HG02588 (cell line): ENCODE measurements around the gene SPPL2C.

Source experiments
- ATAC-seq: cut with Tn5 transposase; IDR thresholded peaks from one replicate; pipeline ENCODE4 v1.9.1; 2021; ENCODE audit warnings: mild to moderate bottlenecking, moderate library complexity; ENCODE audit not compliant: unreplicated experiment

The SPPL2C gene

GRCh38 chr17:45874151-45874550 is 29.5 kb downstream of the SPPL2C start:
- no peak for ATAC-seq

GRCh38 chr17:45876539-45876938 is 31.9 kb downstream of the SPPL2C start:
- no peak for ATAC-seq

GRCh38 chr17:45877467-45877866 is 32.8 kb downstream of the SPPL2C start:
- ATAC-seq: no peak

GRCh38 chr17:45883063-45883462 is 38.4 kb downstream of the SPPL2C start:
- no peak for ATAC-seq

- no peak for ATAC-seq
These were observed 42.2 kb downstream of the SPPL2C start for GRCh38 chr17:45886852-45887251.

- ATAC-seq: no peak
These were observed 43.7 kb downstream of the SPPL2C start for GRCh38 chr17:45888392-45888791.

GRCh38 chr17:45889579-45889978 is 44.9 kb downstream of the SPPL2C start:
- ATAC-seq: no peak

GRCh38 chr17:45893725-45894021 is 49.0 kb downstream of the SPPL2C start:
- ATAC-seq: no peak

GRCh38 chr17:45894022-45894784 is 49.5 kb downstream of the SPPL2C start, which contains the start of gene MAPT:
Gene MAPT, plus strand, starts transcription at chr17:45894554. Its CDS starts 67,784 bp downstream, at chr17:45962338.
- peak; percentile 73 for ATAC-seq

- ATAC-seq: no peak
These were observed 50.8 kb downstream of the SPPL2C start for GRCh38 chr17:45895304-45895968.

- no peak for ATAC-seq
These were observed 51.5 kb downstream of the SPPL2C start for GRCh38 chr17:45895969-45896785.
